Gastrocnemius medialis (tissue), 4 donors: ENCODE measurements around the gene TMEM132E.

Source experiments
- POLR2A ChIP-seq, 2 donors: fragments of 450-650 bp; IDR thresholded peaks; one replicate each; pipeline ENCODE4 v1.6.1; 2017; ENCODE audit warnings: antibody characterized with exemption in 2 of 2, mild to moderate bottlenecking in 2 of 2, moderate library complexity in 2 of 2
- TF ChIP-seq, protein P1 (sequence below), 5 experiments: fragments of 450-650 bp in 3 of 5; fragments of 200-600 bp in 2 of 5; sonication (generic) in 2 of 5; IDR thresholded peaks in 4 of 5; conservative IDR thresholded peaks in 1 of 5; 1 replicate in 4 of 5; 2 replicates in 1 of 5; pipeline ENCODE4 v1.5.1; 2016 to 2019; ENCODE audit warnings: antibody characterized with exemption in 5 of 5, mild to moderate bottlenecking in 3 of 5, moderate library complexity in 3 of 5

DNA sequence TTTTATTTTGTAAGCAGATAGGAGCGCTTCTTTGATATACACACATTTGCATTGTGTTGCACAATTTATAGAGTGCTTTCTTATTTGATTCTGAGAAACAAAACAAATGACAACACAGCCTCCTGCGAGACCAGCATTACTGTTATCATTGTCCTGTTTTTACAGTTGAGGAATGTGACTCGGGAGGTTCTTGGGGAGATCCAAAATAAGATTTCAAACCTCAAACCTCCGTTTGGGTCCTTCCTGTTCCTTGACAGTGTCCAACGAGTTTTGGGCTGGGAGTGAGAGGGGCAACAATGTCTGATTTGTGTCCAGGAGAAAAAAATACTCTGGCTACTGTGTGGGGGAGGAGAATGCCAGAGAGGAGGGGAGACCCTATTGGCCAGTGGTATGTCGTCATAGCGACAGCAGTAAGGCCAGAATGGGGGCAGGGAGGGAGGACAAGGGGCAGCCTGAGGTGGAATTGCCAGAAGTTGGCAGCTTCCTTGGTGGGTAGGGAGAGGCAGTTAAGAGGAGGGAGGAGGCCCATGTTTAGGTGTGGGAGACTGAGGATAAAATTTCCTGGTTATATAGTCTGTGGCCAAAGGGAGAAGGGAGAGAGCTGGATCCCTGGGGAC is 45.5 kb downstream of the TMEM132E start:
- TF ChIP-seq POLR2A (IDR thresholded peaks at IDR 0.05), result no peak
- TF ChIP-seq, protein P1, sequence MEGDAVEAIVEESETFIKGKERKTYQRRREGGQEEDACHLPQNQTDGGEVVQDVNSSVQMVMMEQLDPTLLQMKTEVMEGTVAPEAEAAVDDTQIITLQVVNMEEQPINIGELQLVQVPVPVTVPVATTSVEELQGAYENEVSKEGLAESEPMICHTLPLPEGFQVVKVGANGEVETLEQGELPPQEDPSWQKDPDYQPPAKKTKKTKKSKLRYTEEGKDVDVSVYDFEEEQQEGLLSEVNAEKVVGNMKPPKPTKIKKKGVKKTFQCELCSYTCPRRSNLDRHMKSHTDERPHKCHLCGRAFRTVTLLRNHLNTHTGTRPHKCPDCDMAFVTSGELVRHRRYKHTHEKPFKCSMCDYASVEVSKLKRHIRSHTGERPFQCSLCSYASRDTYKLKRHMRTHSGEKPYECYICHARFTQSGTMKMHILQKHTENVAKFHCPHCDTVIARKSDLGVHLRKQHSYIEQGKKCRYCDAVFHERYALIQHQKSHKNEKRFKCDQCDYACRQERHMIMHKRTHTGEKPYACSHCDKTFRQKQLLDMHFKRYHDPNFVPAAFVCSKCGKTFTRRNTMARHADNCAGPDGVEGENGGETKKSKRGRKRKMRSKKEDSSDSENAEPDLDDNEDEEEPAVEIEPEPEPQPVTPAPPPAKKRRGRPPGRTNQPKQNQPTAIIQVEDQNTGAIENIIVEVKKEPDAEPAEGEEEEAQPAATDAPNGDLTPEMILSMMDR (IDR thresholded peaks at IDR 0.05 in 4 of 5, conservative IDR thresholded peaks at IDR 0.05 in 1 of 5), result no peak
